HCT116 (cell line): Measurements from ENCODE around the gene SLC7A7.

ENCODE experiments used
- EZH2phosphoT487 ChIP-seq: fragments of 200-600 bp; IDR thresholded peaks from 2 replicates; pipeline ENCODE4 v1.6.1; 2018; ENCODE audit warnings: antibody characterized with exemption, borderline replicate concordance
- MAX ChIP-seq: IDR thresholded peaks from 2 replicates; pipeline ENCODE4 v1.6.1; 2012

- no peak for TF ChIP-seq MAX
- no peak for TF ChIP-seq EZH2phosphoT487
Observed at GRCh38 chr14:22838631-22839041, 23.4 kb upstream of the SLC7A7 start.
